ENCODE measurements around the gene ZNF708. TPM values are rescaled to one million over a fixed set of nuclear protein-coding genes. Genes with fewer than 3 reads are reported as not detected.

ZNF708 gene
- total and polyA plus RNA-seq, 2 of the 8 experiments (the other 6 are each of a cell fraction or from before 2014, with no cell fraction given) = 4.1 to 40.0 TPM

DNA sequence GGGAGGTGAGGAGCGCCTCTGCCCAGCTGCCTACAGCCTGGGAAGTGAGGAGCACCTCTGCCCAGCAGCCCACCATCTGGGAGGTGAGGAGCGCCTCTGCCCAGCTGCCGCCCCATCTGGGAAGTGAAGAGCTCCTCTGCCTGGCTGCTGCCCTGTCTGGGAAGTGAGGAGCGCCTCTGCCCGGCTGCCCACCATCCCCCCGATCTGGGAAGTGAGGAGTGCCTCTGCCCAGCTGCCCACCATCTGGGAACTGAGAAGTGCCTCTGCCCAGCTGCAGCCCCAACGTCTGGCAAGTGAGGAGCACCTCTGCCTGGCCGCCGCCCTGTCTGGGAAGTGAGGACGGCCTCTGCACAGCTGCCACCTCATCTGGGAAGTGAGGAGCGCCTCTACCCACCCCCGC, 64.3 kb downstream of the ZNF708 start:
- Histone ChIP-seq H3K4me3 (ENCODE audit: extremely low read depth in 1 of 4, insufficient read depth in 2 of 4, low read depth in 3 of 4, low read length in 4 of 4) (no peak overlapping the region), H3K4me1 (replicated peaks in 1 of 4; ENCODE audit: control insufficient read depth in 3 of 4, insufficient read depth in 4 of 4, low read length in 3 of 4) (no peaks in the 10 kb centered on the region), H3K79me2 (ENCODE audit: control insufficient read depth in 1 of 2, insufficient read depth in 2 of 2, low read length in 2 of 2) (no peaks in the 10 kb centered on the region), H4K91ac (replicated peaks; ENCODE audit: insufficient read length, low read length) (no peak overlapping the region), H2BK5ac (ENCODE audit: low read depth, low read length) (no peak overlapping the region), H3K4ac (replicated peaks; ENCODE audit: insufficient read length, low read depth, low read length) (no peak overlapping the region), H3K56ac (replicated peaks; ENCODE audit: insufficient read length, low read depth, low read length) (no peak overlapping the region), H4K5ac (ENCODE audit: insufficient read length, low read depth, low read length) (no peak overlapping the region), H3K23me2 (ENCODE audit: low read depth, low read length) (no peaks in the 10 kb centered on the region), H2AK5ac (ENCODE audit: low read depth, low read length) (no peak overlapping the region), H3K14ac (ENCODE audit: insufficient read length) (no peak overlapping the region), H3K27ac (ENCODE audit: low read depth, low read length) (no peak overlapping the region), H4K20me1 (replicated peaks in 1 of 2; ENCODE audit: control insufficient read depth in 1 of 2, insufficient read depth in 2 of 2, low read length in 2 of 2) (no peaks in the 10 kb centered on the region), H3K4me2 (ENCODE audit: insufficient read depth in 1 of 2, low read depth in 2 of 2, low read length in 2 of 2) (no peak overlapping the region), H2BK20ac (ENCODE audit: low read length) (no peak overlapping the region), H2BK15ac (ENCODE audit: low read length) (no peak overlapping the region), H3K79me1 (ENCODE audit: low read depth, low read length) (no peaks in the 10 kb centered on the region), H3K18ac (ENCODE audit: extremely low read depth, low read length) (no peak overlapping the region), H3K9me3 (ENCODE audit: insufficient read depth in 2 of 2, low read depth in 1 of 2, low read length in 1 of 2) (peaks cover 25 to 50% of the 10 kb centered on the region in 2 experiments), H2BK12ac (ENCODE audit: low read depth, low read length) (no peak overlapping the region), H2AFZ (ENCODE audit: low read length) (no peak overlapping the region), H3K23ac (ENCODE audit: insufficient read length) (no peak overlapping the region), H3K9ac (replicated peaks in 1 of 4; ENCODE audit: extremely low read depth in 1 of 4, low read depth in 3 of 4, low read length in 3 of 4) (no peak overlapping the region), H2BK120ac (replicated peaks; ENCODE audit: low read depth, low read length) (no peak overlapping the region), H4K8ac (ENCODE audit: extremely low read depth, insufficient read depth, low read length) (no peak overlapping the region), H3K27me3 (replicated peaks in 1 of 4; ENCODE audit: control insufficient read depth in 3 of 4, extremely low read depth in 1 of 4, insufficient read depth in 3 of 4, low read length in 3 of 4) (no peaks in the 10 kb centered on the region), H3K36me3 (ENCODE audit: control insufficient read depth in 2 of 4, insufficient read depth in 4 of 4, low read length in 3 of 4) (peaks cover 0 to 11% (median 0%) of the 10 kb centered on the region in 4 experiments; a peak in 2 of 8 replicates)
- no peak for TF ChIP-seq BACH1 (IDR thresholded peaks at IDR 0.05; ENCODE audit: low read length)
- no peak for TF ChIP-seq HDAC6 (IDR thresholded peaks at IDR 0.05; ENCODE audit: low read depth, low read length)
- TF ChIP-seq, protein P1, sequence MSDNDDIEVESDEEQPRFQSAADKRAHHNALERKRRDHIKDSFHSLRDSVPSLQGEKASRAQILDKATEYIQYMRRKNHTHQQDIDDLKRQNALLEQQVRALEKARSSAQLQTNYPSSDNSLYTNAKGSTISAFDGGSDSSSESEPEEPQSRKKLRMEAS (IDR thresholded peaks at IDR 0.05) = no peak
- TF ChIP-seq ZNF274 (IDR thresholded peaks at IDR 0.05; ENCODE audit: borderline replicate concordance, extremely low read depth, low read length) = no peak
- TF ChIP-seq PHF8 (conservative IDR thresholded peaks at IDR 0.05; ENCODE audit: low read depth, low read length) = no peak
- TF ChIP-seq, protein P2, sequence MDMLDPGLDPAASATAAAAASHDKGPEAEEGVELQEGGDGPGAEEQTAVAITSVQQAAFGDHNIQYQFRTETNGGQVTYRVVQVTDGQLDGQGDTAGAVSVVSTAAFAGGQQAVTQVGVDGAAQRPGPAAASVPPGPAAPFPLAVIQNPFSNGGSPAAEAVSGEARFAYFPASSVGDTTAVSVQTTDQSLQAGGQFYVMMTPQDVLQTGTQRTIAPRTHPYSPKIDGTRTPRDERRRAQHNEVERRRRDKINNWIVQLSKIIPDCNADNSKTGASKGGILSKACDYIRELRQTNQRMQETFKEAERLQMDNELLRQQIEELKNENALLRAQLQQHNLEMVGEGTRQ (IDR thresholded peaks at IDR 0.05; ENCODE audit: low read length) = no peak
- no peak for TF ChIP-seq BCL11A (IDR thresholded peaks at IDR 0.05; ENCODE audit: low read depth in 2 of 2, low read length in 2 of 2)
- no peak for TF ChIP-seq SIRT6 (IDR thresholded peaks at IDR 0.05; ENCODE audit: low read length)
- no peak for TF ChIP-seq KDM5A (IDR thresholded peaks at IDR 0.05; ENCODE audit: low read length)
- TF ChIP-seq TAF7 (optimal IDR thresholded peaks at IDR 0.05; ENCODE audit: borderline replicate concordance, low read depth, low read length) = no peak
- no peak for TF ChIP-seq FOSL1 (IDR thresholded peaks at IDR 0.05; ENCODE audit: insufficient read depth, low read depth, low read length)
- POLR2A ChIA-PET (ENCODE audit: partially characterized antibody) = no interaction called here
- 83% methylated on average over 10 of the region's 12 CpGs; no CpG with 5 or more reads in 1 of the 2 experiments for WGBS, 2 experiments (ENCODE audit: extremely low coverage in 1 of 2, insufficient coverage in 1 of 2, insufficient read length in 1 of 2, insufficient replicate concordance in 2 of 2, low coverage in 1 of 2, low lambda C conversion rate in 2 of 2, missing lambda C conversion rate in 1 of 2)
- DNase-seq (ENCODE audit: low read depth in 1 of 2, low spot score in 2 of 2) = no peak
- FAIRE-seq = no peak
- CTCF ChIA-PET (ENCODE audit: partially characterized antibody) = no interaction called here
